OCI-LY7 (cell line): ENCODE data around the gene DSE. TPM values are rescaled to one million over a fixed set of nuclear protein-coding genes. Genes with fewer than 3 reads are reported as not detected.

ENCODE experiments used
- BruUV-seq: library from RNA; stranded (reverse); fragments of 400-500 nt; replicated peaks from 2 replicates; lab custom pipeline; 2021; lab: Mats Ljungman, UMichigan
- CTCF ChIA-PET: fragments of 300-600 bp; sonication (Branson Sonifier 250); formaldehyde crosslinking; loops from one replicate; lab custom pipeline; 2022; ENCODE audit warnings: antibody characterized with exemption; ENCODE audit not compliant: unreplicated experiment; lab: Charles Lee
- POLR2A ChIA-PET: fragments of 300-600 bp; sonication (Branson Sonifier 250); formaldehyde crosslinking; loops from one replicate; lab custom pipeline; 2022; ENCODE audit warnings: antibody characterized with exemption; lab: Charles Lee
- DNase-seq: peaks from one replicate; pipeline ENCODE4 v3.0.0-alpha.2; 2015; ENCODE audit warnings: low spot score
- H2AFZ ChIP-seq: fragments of 200-600 bp; sonication (generic), shearing (Covaris generic); 2 replicates; pipeline ENCODE4 v1.6.1; 2014; ENCODE audit warnings: mild to moderate bottlenecking, antibody characterized with exemption, low read length, moderate library complexity
- H3K27ac ChIP-seq: fragments of 200-600 bp; sonication (generic); 2 replicates; pipeline ENCODE4 v1.5.1; 2014; ENCODE audit warnings: mixed run types, low read depth, mild to moderate bottlenecking, moderate library complexity, low read length, inconsistent platforms; ENCODE audit not compliant: poor library complexity, severe bottlenecking
- H3K36me3 ChIP-seq: fragments of 200-600 bp; sonication (generic); 2 replicates; pipeline ENCODE4 v1.6.1; 2014; ENCODE audit warnings: mild to moderate bottlenecking, antibody characterized with exemption, low read length, moderate library complexity, mixed read lengths; ENCODE audit not compliant: insufficient read depth
- H3K4me1 ChIP-seq: fragments of 200-600 bp; sonication (generic); 2 replicates; pipeline ENCODE4 v1.5.1; 2014; ENCODE audit warnings: mild to moderate bottlenecking, low read length; ENCODE audit not compliant: insufficient read depth, poor library complexity, severe bottlenecking
- H3K4me2 ChIP-seq: fragments of 200-600 bp; sonication (generic); 2 replicates; pipeline ENCODE4 v1.6.1; 2014; ENCODE audit warnings: mild to moderate bottlenecking, low read length
- H3K4me3 ChIP-seq: fragments of 200-600 bp; sonication (generic); 2 replicates; pipeline ENCODE4 v1.5.1; 2014; ENCODE audit warnings: mild to moderate bottlenecking, low read depth, low read length; ENCODE audit not compliant: poor library complexity, severe bottlenecking
- H3K79me2 ChIP-seq: fragments of 200-600 bp; sonication (generic); 2 replicates; pipeline ENCODE4 v1.6.1; 2016; ENCODE audit warnings: low read depth, mild to moderate bottlenecking, low read length, moderate library complexity, mixed read lengths; ENCODE audit not compliant: insufficient read depth
- H3K9me2 ChIP-seq: fragments of 200-600 bp; sonication (generic); 2 replicates; pipeline ENCODE4 v1.6.1; 2016; ENCODE audit warnings: mild to moderate bottlenecking, low read length, mixed read lengths; ENCODE audit not compliant: insufficient read depth
- H3K9me3 ChIP-seq: fragments of 200-600 bp; sonication (generic); 2 replicates; pipeline ENCODE4 v1.6.1; 2014; ENCODE audit warnings: mild to moderate bottlenecking, mixed run types, low read length, mixed read lengths
- H4K20me1 ChIP-seq: fragments of 200-600 bp; sonication (generic); 2 replicates; pipeline ENCODE4 v1.6.1; 2014; ENCODE audit warnings: mild to moderate bottlenecking, antibody characterized with exemption, low read length, moderate library complexity, mixed read lengths; ENCODE audit not compliant: insufficient read depth
- CTCF ChIP-seq: fragments of 200-600 bp; sonication (generic); conservative IDR thresholded peaks from 2 replicates; pipeline ENCODE4 v1.5.1; 2014; ENCODE audit warnings: mild to moderate bottlenecking, antibody characterized with exemption, low read length, moderate library complexity, mixed read lengths
- EZH2phosphoT487 ChIP-seq: fragments of 200-600 bp; sonication (generic); IDR thresholded peaks from 2 replicates; pipeline ENCODE4 v1.6.1; 2018; ENCODE audit warnings: low read depth, borderline replicate concordance, mild to moderate bottlenecking, mixed run types, antibody characterized with exemption, low read length, moderate library complexity, mixed read lengths
- intact Hi-C: fragments of 100-400 bp; cut with micrococcal nuclease; formaldehyde crosslinking; loops from one replicate; pipeline ENCODE4 v1.10.0; 2022; ENCODE audit not compliant: unreplicated experiment
- total RNA-seq, 2 experiments: library from RNA; depleted of rRNA in 1 of 2; stranded (reverse); fragments of >200 nt in 1 of 2; shearing (Covaris generic) in 1 of 2; gene quantifications; 2 replicates each; pipeline ENCODE4 v1.2.3, GENCODE V29; 2014 to 2022

The DSE gene
- total RNA-seq, 2 experiments from 2014 or later: 3.9 to 7.6 TPM

GRCh38 chr6:116458264-116458663 is 87.5 kb downstream of the DSE start:
- intact Hi-C loops: no loop called here
- no peak for DNase-seq
- Histone ChIP-seq H3K9me2 (no peaks in the 10 kb centered on the region), H2AFZ (no peak overlapping the region), H3K4me3 (no peak overlapping the region), H3K4me1 (no peaks in the 10 kb centered on the region), H3K79me2 (no peaks in the 10 kb centered on the region), H3K36me3 (no peaks in the 10 kb centered on the region), H3K27ac (no peak overlapping the region), H3K4me2 (no peak overlapping the region), H3K9me3 (no peaks in the 10 kb centered on the region), H4K20me1 (no peaks in the 10 kb centered on the region)
- ChIA-PET POLR2A (interaction anchor here (0.7 kb wide), 1 partner anchor 56 kb away, joined by 3 read pairs; no protein-coding TSS in a partner anchor), CTCF (no interaction called here)
- no peak for TF ChIP-seq CTCF
- TF ChIP-seq EZH2phosphoT487: no peak
- BruUV-seq: no TSS peak

GRCh38 chr6:116459927-116460326 is 89.2 kb downstream of the DSE start:
- Histone ChIP-seq H3K4me2 (no peak overlapping the region), H2AFZ (no peak overlapping the region), H3K36me3 (no peaks in the 10 kb centered on the region), H3K4me3 (no peak overlapping the region), H3K9me2 (no peaks in the 10 kb centered on the region), H3K27ac (no peak overlapping the region), H3K9me3 (no peaks in the 10 kb centered on the region), H3K79me2 (no peaks in the 10 kb centered on the region), H4K20me1 (no peaks in the 10 kb centered on the region), H3K4me1 (peaks cover 1% of the 10 kb centered on the region)
- CTCF ChIA-PET: no interaction called here
- intact Hi-C loops: loop anchor here (5.0 kb wide), 1 partner anchor 178 kb away; no protein-coding TSS in a partner anchor
- POLR2A ChIA-PET: no interaction called here
- TF ChIP-seq EZH2phosphoT487 (no peak), CTCF (no peak)
- DNase-seq: no peak
- no TSS peak for BruUV-seq

GRCh38 chr6:116461331-116461931 is 90.7 kb downstream of the DSE start, which contains the start of gene CALHM6:
Gene CALHM6 (plus strand): TSS chr6:116461375. CDS start chr6:116461930, 555 bp downstream.
- no peaks in the 10 kb centered on the region for H3K79me2 ChIP-seq
- peaks cover 5% of the 10 kb centered on the region for H3K4me1 ChIP-seq
- TF ChIP-seq EZH2phosphoT487 (no peak), CTCF (no peak)
- intact Hi-C loops: loop anchor here (5.0 kb wide), 1 partner anchor 179 kb away; no protein-coding TSS in a partner anchor
- no peaks in the 10 kb centered on the region for H3K36me3 ChIP-seq
- no TSS peak for BruUV-seq
- H3K4me2 ChIP-seq: peak within 1 kb of the TSS; percentile 15; the same call in 1 of the 2 replicates
- no peak for DNase-seq
- no peaks in the 10 kb centered on the region for H3K9me2 ChIP-seq
- ChIA-PET POLR2A (interaction anchor here (0.6 to 1.3 kb wide), 2 partner anchors 12 to 97 kb away, joined by 3 to 4 read pairs; no protein-coding TSS in a partner anchor), CTCF (no interaction called here)
- H3K4me3 ChIP-seq: no peak within 1 kb of the TSS
- no peak within 1 kb of the TSS for H2AFZ ChIP-seq
- H3K27ac ChIP-seq: no peak within 1 kb of the TSS
- no peaks in the 10 kb centered on the region for H4K20me1 ChIP-seq
- H3K9me3 ChIP-seq: no peaks in the 10 kb centered on the region
